GM12875 (cell line): ENCODE measurements around the gene CATSPERD.

Source experiments
- H3K4me3 ChIP-seq: one replicate; pipeline ENCODE4 v1.5.1; 2011; ENCODE audit warnings: low read depth, low read length, control low read depth
- TF ChIP-seq, protein P1 (sequence below): IDR thresholded peaks from 2 replicates; pipeline ENCODE4 v1.5.1; 2011; ENCODE audit warnings: low read depth, mild to moderate bottlenecking, control low read depth, inconsistent platforms, low read length, moderate library complexity, borderline replicate concordance; ENCODE audit not compliant: insufficient read depth

The CATSPERD gene

DNA sequence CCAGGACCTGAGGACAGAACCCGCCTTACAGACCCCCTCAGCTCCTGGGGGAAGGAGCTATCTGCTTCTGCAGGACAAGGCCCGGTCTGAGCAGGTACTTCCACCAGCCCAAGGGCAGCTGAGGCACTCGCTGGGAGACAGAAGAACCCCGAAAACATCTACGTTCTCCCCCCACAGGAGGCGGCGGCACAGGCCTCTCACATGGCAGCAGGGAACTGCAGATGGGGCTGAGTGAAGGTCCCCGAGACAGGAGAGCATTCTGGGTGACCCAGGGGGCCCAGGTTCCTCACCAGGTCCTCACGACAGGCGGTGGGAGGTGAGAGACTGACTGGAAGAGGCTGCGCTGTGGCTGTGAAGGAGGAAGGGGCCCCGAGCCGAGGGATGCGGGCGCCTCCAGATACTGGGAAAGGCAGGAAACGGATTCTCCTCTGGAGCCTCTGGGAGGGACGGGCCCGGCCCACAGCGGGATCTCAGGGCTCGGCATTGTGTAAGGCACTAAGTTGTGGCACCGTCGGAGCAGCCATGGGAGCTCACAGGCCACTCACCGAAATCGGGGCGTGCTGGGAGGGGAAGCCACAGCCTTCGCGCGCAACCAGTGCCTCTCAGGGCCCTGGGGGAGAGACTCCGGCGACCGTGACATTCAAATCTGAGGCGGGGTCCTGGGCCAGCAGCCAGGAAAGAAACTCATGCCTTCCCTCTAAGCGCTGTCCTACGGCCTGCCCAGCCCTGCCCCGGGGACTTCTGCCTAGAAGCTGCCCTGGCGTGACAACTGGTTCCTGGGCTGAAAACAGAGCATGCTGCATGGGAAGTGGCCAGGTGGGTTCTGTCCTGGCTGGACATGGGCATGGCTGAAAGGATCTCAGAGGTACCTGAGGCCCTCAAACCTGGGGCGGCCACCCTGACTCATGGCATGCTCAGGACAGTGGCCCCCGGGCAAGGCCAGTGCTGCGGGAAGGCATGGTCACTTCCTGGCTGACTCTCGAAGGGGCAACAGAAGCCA lies 16.3 kb upstream of the CATSPERD start:
- H3K4me3 ChIP-seq, result no peak overlapping the region

DNA sequence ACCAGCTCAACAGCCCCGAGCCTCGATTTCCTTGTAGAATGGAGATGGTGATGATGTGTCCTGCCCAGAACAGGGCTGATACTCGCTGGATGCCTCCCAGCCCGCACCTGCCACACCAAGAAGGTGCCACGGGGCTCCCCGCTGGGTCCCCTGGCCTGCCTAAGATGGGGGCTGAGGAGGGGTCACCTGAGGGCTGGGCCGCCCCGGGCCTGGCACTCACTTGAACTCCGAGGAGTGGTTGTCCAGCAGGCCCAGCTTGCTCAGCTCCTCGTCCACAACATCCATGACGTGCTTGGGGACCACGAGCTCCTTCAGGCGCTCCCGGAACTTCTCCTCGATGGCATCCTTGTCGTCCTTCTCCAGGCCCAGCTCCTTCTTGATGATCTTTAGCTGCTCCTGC lies 14.9 kb upstream of the CATSPERD start:
- H3K4me3 ChIP-seq, result no peak overlapping the region
- TF ChIP-seq, protein P1, sequence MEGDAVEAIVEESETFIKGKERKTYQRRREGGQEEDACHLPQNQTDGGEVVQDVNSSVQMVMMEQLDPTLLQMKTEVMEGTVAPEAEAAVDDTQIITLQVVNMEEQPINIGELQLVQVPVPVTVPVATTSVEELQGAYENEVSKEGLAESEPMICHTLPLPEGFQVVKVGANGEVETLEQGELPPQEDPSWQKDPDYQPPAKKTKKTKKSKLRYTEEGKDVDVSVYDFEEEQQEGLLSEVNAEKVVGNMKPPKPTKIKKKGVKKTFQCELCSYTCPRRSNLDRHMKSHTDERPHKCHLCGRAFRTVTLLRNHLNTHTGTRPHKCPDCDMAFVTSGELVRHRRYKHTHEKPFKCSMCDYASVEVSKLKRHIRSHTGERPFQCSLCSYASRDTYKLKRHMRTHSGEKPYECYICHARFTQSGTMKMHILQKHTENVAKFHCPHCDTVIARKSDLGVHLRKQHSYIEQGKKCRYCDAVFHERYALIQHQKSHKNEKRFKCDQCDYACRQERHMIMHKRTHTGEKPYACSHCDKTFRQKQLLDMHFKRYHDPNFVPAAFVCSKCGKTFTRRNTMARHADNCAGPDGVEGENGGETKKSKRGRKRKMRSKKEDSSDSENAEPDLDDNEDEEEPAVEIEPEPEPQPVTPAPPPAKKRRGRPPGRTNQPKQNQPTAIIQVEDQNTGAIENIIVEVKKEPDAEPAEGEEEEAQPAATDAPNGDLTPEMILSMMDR, result no peak

More for the DNA sequence above, 16.3 kb upstream of the CATSPERD start:
- TF ChIP-seq, protein P1, result no peak

DNA sequence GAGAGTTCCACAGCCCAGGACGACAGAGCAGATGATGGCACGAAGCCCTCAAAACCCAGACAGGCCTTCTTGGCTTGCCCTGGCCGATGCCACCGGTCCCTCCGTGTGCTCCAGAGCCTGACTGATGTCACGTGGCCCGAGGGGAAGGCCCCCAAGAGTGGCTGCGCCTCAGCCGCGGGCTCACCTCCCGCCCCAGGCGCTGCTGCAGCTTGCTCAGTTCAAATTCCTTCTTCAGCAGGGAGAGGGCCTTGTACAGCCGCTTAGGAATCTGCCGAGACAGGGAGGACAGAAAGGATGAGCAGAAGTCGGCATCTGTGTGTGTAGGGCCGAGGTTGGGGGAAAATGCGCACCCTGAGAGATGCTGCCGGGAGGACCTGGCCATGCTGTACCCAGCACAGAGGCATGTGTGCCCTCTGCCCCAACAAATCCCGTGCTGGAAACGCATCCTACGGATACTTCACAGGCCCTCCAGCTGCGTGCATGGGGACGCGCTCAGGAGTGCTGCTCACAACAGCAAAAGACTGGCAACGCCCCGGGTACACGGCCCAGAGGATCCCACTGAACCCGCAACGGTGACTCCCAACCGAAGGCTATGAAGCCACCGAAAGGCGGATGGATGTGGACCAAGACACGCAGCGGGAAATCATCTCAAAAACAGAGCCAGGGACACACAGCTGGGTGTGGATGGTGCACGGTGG lies 13.4 kb upstream of the CATSPERD start:
- TF ChIP-seq, protein P1, result no peak
- H3K4me3 ChIP-seq, result no peak overlapping the region

DNA sequence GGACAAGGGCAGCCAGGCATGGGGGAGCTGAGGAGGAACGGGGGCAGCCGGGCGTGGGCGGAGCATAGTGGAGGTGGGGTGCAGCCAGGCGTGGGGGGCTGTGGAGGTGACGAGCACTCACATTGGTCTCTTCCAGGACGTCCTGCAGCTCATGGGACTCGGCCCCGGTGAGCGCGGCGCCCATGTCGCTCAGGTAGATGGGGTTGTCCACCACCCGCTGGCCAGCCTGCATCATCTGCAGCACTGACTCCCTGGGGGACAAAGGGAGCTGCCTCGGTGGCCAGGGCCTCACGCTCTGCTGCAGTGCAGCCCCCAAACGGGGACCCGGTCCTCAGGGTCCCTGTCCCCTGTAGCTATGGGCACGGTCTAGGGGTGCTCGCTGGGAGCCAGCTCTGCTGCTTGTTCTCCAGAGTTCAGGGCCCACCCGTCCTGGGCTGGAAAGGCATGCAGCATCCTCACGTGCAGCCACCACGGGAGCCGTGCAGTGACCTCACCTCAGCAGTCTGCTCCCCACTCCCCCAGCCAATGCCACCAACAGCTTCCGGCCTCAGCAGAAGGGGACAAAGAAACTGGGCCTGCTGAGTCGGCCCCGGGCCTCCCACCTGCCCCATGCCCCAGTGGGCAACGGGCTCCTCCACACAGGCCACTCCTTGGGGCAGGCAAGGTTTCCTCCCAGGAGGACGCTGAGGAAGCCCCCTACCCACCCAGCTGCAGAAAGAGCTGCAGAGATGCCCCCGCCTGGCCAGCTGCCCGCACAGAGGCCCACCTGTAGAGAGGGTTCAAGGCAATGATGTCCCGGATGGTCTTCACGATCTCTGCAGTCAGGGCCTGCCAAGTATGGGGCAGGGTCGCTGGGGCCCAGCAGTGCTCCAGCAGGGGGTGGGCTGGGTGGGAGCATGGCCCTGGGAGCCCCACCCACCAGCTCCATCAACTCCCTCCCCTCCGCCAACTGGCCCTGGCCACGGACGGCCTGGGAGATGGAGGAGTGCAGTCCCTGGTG lies 12.6 kb upstream of the CATSPERD start:
- TF ChIP-seq, protein P1, result no peak
- H3K4me3 ChIP-seq, result no peak overlapping the region

DNA sequence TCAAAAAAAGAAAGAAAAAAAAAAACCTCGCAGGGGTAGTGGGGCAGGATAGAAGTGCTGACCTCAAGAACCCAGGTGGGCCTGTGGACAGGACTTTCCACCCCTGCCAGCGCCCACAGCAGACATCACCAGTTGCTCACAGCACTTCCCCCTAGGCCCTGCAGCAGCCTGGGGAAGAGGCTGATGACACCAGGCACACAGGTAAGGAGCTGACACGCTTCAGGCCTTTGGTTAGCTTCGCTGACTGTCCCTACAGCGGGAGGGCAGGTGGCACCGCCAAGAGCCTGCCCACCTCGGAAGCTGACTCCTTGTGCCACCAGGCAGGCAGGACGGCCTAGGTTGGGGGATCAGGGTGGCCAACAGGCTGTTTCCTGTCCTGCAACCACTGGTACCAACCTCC lies 9.4 kb upstream of the CATSPERD start:
- no peak overlapping the region for H3K4me3 ChIP-seq
- TF ChIP-seq, protein P1, result no peak

DNA sequence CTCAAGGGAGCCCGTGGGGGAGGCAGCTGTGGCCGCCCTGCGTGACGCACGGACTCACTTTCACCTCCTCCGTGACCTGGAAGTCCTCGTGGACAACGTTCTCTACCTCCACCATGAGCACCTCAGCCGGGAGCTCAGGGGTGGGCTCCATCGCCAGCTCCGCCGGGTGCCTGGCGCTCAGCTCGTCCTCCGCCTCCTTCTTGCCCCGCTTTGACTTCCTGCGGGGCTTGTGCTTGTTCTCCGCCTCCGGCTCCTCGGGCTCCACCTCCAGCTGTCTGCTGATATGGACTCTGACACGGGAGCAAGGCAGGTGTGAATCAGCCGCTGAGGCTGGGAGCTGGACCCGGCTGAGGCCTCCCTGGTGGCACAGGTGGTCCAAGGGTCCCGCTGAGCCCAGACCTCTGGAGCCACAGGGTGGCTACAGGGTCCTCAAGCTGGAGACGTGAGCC lies 8.7 kb upstream of the CATSPERD start:
- H3K4me3 ChIP-seq, result no peak overlapping the region
- TF ChIP-seq, protein P1, result no peak
